IPS DF 19.7 (cell line): Measurements from ENCODE around the gene AHSP.
"Not testable (repeated sequence)": the region's sequence is repeated elsewhere in the genome, so short reads cannot be mapped to it uniquely, and the experiment has no call there.

ENCODE experiments used
- DNase-seq: peaks from one replicate; pipeline ENCODE4 v3.0.0-alpha.2; 2013; ENCODE audit warnings: low read depth, low spot score

AHSP gene

GRCh38 chr16:31501226-31501965 lies 26.3 kb upstream of the AHSP start:
- no peak for DNase-seq

- DNase-seq = no peak
Observed at GRCh38 chr16:31501966-31502348, 25.7 kb upstream of the AHSP start.

GRCh38 chr16:31502981-31503380 lies 24.7 kb upstream of the AHSP start:
- no peak for DNase-seq

GRCh38 chr16:31503555-31503954 lies 24.1 kb upstream of the AHSP start:
- not testable (repeated sequence) for DNase-seq

GRCh38 chr16:31504159-31504558 lies 23.5 kb upstream of the AHSP start:
- DNase-seq = no peak

GRCh38 chr16:31505483-31505882 lies 22.2 kb upstream of the AHSP start:
- DNase-seq = no peak

GRCh38 chr16:31507617-31507928 lies 20.1 kb upstream of the AHSP start:
- no peak for DNase-seq

GRCh38 chr16:31507929-31508705 lies 19.6 kb upstream of the AHSP start, which contains the start of gene RUSF1:
RUSF1 (minus strand) TSS chr16:31508391; CDS start chr16:31508373, 18 bp downstream.
- DNase-seq = peak; percentile 63

- no peak for DNase-seq
Observed at GRCh38 chr16:31508706-31509195, 18.9 kb upstream of the AHSP start.

GRCh38 chr16:31513126-31513525 lies 14.6 kb upstream of the AHSP start:
- DNase-seq = no peak

- no peak for DNase-seq
Observed at GRCh38 chr16:31513884-31514283, 13.8 kb upstream of the AHSP start.

- DNase-seq = no peak
Observed at GRCh38 chr16:31517800-31518402, 9.8 kb upstream of the AHSP start.

- DNase-seq = no peak
Observed at GRCh38 chr16:31519759-31520431, 7.8 kb upstream of the AHSP start.

GRCh38 chr16:31521368-31521767 lies 6.3 kb upstream of the AHSP start:
- DNase-seq = no peak

- DNase-seq = no peak
Observed at GRCh38 chr16:31522071-31522470, 5.6 kb upstream of the AHSP start.

GRCh38 chr16:31523768-31524167 lies 3.9 kb upstream of the AHSP start:
- not testable (repeated sequence) for DNase-seq

- DNase-seq = no peak
Observed at GRCh38 chr16:31525113-31525512, 2.6 kb upstream of the AHSP start.

GRCh38 chr16:31528523-31529107 lies 915 bp downstream of the AHSP start:
- no peak for DNase-seq

- no peak for DNase-seq
Observed at GRCh38 chr16:31529108-31529936, 1.6 kb downstream of the AHSP start.

- no peak for DNase-seq
Observed at GRCh38 chr16:31529937-31530312, 2.2 kb downstream of the AHSP start.

- DNase-seq = no peak
Observed at GRCh38 chr16:31530405-31530804, 2.7 kb downstream of the AHSP start.
